NOMO-1 treated with DMSO at 0.1 percent for 48 hours (cell line): ENCODE results near the gene BMPR1B.

Experiments
- DNase-seq: peaks from one replicate; lab custom pipeline; 2025; ENCODE audit not compliant: unreplicated experiment; lab: John Stamatoyannopoulos, UW

The BMPR1B gene

GRCh38 chr4:95080969-95081368 lies 323.2 kb downstream of the BMPR1B start:
- DNase-seq: no peak

- DNase-seq: no peak
Measured at GRCh38 chr4:95084584-95084983, 326.8 kb downstream of the BMPR1B start.

GRCh38 chr4:95085124-95085833 lies 327.5 kb downstream of the BMPR1B start:
- DNase-seq: no peak

GRCh38 chr4:95086551-95086950 lies 328.8 kb downstream of the BMPR1B start:
- DNase-seq: no peak

GRCh38 chr4:95087657-95088455 lies 330.1 kb downstream of the BMPR1B start:
- DNase-seq: no peak

- DNase-seq: no peak
Measured at GRCh38 chr4:95091272-95091671, 333.5 kb downstream of the BMPR1B start.

GRCh38 chr4:95092766-95093165 lies 335.0 kb downstream of the BMPR1B start:
- no peak for DNase-seq

- no peak for DNase-seq
Measured at GRCh38 chr4:95093460-95093859, 335.7 kb downstream of the BMPR1B start.

- DNase-seq: no peak
Measured at GRCh38 chr4:95093936-95094929, 336.5 kb downstream of the BMPR1B start.

GRCh38 chr4:95095348-95095974 lies 337.7 kb downstream of the BMPR1B start:
- DNase-seq: no peak

- no peak for DNase-seq
Measured at GRCh38 chr4:95102162-95102790, 344.5 kb downstream of the BMPR1B start.

GRCh38 chr4:95105112-95105511 lies 347.4 kb downstream of the BMPR1B start:
- DNase-seq: no peak

- DNase-seq: no peak
Measured at GRCh38 chr4:95105983-95106382, 348.2 kb downstream of the BMPR1B start.

GRCh38 chr4:95106408-95106928 lies 348.7 kb downstream of the BMPR1B start:
- no peak for DNase-seq

GRCh38 chr4:95107004-95107403 lies 349.2 kb downstream of the BMPR1B start:
- no peak for DNase-seq

- no peak for DNase-seq
Measured at GRCh38 chr4:95107635-95108034, 349.9 kb downstream of the BMPR1B start.

- DNase-seq: no peak
Measured at GRCh38 chr4:95108883-95109421, 351.2 kb downstream of the BMPR1B start.

GRCh38 chr4:95114521-95114920 lies 356.8 kb downstream of the BMPR1B start:
- DNase-seq: no peak

- DNase-seq: no peak
Measured at GRCh38 chr4:95118497-95118896, 360.7 kb downstream of the BMPR1B start.

GRCh38 chr4:95120456-95120855 lies 362.7 kb downstream of the BMPR1B start:
- no peak for DNase-seq
